Measurements from ENCODE around the gene ALDH9A1.

- TF ChIP-seq CTCF (conservative IDR thresholded peaks at IDR 0.05 in 1 of 2, IDR thresholded peaks at IDR 0.05 in 1 of 2; ENCODE audit: extremely low read depth in 1 of 2, insufficient read depth in 1 of 2, low read depth in 1 of 2, low read length in 2 of 2) (no peak), EZH2 (IDR thresholded peaks at IDR 0.05; ENCODE audit: borderline replicate concordance, low read length) (no peak)
Measured at GRCh38 chr1:165629151-165629550, 69.2 kb downstream of the ALDH9A1 start.
